ENCODE results near the gene ZGRF1.
"Not testable (repeated sequence)": the region's sequence is repeated elsewhere in the genome, so short reads cannot be mapped to it uniquely, and the experiment has no call there.

ZGRF1 gene

DNA sequence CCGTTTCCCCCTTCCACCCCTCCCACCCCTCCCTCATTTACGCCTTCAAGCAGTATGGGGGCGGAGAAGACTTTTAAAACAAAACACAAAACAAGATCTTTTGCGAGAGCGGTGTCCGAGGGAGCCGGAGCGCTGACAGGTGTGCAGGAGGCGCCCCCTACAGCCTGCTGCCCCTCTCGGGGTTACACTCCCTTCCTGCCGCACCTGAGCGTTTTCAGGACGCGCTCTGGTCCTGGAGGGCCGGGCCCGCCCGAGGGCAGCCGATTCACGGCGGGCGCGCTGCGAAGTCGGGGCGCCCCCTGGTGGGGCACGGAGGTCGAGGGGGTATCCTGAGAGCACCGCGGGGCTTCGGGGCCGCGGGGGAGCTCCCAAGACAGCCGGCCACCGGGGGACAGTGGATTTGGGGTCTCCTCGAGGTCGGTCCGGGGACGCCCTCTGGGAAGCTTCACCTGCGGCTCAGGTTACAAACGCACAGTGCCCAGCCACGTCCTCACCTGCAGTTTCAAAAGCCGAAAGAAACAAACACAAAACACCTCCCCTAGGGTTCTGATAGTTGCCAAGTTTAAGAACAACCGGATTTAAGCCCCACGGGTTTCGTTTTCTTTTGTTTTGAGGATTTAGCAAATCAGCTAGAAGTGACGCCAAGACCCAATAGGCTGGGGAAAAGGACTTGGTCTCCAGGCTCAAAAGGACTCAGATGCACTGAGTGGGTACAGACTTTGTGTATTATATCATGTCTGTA lies 112.8 kb downstream of the ZGRF1 start:
- Histone ChIP-seq H3K4me1 (ENCODE audit: control insufficient read depth in 2 of 2, insufficient read depth in 2 of 2, low read length in 2 of 2) (peaks cover 6 to 9% of the 10 kb centered on the region in 2 donors), H3K4me3 (ENCODE audit: low read length in 2 of 2) (peak overlapping the region; percentile 49 to 61), H3K9me3 (ENCODE audit: control insufficient read depth in 2 of 2, low read length in 2 of 2) (peaks cover 0 to 4% of the 10 kb centered on the region in 2 donors), H3K9ac (ENCODE audit: low read depth in 1 of 2, low read length in 2 of 2) (no peak overlapping the region), H3K27ac (ENCODE audit: low read depth in 2 of 2, low read length in 2 of 2) (no peak overlapping the region), H3K36me3 (ENCODE audit: control insufficient read depth in 2 of 2, insufficient read depth in 2 of 2, low read length in 2 of 2) (no peaks in the 10 kb centered on the region), H3K27me3 (ENCODE audit: control insufficient read depth in 2 of 2, insufficient read depth in 2 of 2, low read length in 2 of 2) (peaks cover 44 to 50% of the 10 kb centered on the region in 2 donors)

DNA sequence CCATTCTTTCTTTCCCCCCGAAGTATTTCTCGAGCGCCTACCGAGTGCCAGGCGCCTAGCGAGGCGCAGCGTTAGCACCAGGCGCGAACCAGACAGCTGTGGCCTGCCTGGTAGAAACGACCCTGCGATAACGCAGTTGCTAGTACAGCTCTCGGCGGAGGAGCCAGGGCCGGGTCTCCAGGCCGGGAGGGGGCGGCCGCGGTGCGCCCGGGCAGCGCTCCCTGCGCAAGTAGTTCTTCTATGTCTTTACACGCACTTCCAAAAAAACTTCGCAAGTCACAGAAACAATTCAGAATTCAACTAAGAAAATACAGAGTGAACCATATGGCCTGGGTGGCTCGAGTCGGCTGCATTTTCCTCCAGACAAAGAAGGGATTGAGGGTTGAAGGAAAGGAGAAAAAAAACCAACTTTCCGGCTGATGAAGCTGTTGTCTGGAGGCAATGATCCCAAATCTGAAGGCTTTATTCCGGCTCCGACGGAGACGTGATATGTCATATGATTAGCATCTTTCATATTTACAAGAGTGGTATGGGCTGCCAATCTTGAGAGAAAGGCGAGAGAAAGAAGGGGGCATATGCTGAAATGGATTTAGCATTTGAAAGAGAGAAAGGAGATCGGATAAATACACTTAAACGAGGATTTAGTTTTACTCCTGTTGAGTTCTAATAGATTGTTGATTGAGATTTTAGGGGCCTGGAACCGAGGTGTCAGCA lies 113.5 kb downstream of the ZGRF1 start:
- Histone ChIP-seq H3K27ac (ENCODE audit: low read depth in 2 of 2, low read length in 2 of 2) (no peak overlapping the region), H3K9me3 (ENCODE audit: control insufficient read depth in 2 of 2, low read length in 2 of 2) (peaks cover 0 to 4% of the 10 kb centered on the region in 2 donors), H3K9ac (ENCODE audit: low read depth in 1 of 2, low read length in 2 of 2) (no peak overlapping the region), H3K4me3 (ENCODE audit: low read length in 2 of 2) (peak overlapping the region; percentile 55 to 61), H3K27me3 (ENCODE audit: control insufficient read depth in 2 of 2, insufficient read depth in 2 of 2, low read length in 2 of 2) (peaks cover 52 to 58% of the 10 kb centered on the region in 2 donors), H3K36me3 (ENCODE audit: control insufficient read depth in 2 of 2, insufficient read depth in 2 of 2, low read length in 2 of 2) (no peaks in the 10 kb centered on the region), H3K4me1 (ENCODE audit: control insufficient read depth in 2 of 2, insufficient read depth in 2 of 2, low read length in 2 of 2) (peaks cover 6 to 9% of the 10 kb centered on the region in 2 donors)

DNA sequence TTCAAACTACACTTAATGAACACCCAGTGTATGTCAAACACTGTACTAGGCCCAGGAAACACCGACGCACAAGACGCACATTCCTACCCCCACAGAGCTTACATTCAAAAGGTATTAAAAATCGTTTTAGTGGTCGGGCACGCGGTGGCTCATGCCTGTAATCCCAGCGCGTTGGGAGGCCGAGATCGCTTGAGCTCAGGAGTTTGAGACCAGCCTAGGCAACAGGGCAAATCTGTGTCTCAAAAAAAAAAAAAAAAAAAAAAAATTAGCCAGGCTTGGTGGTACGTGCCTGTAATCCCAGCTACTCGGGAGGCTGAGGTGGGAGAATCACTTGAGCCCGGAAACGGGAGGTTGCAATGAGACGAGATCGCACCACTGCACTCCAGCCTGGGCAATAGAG lies 114.3 kb downstream of the ZGRF1 start:
- H3K36me3 ChIP-seq (ENCODE audit: control insufficient read depth in 2 of 2, insufficient read depth in 2 of 2, low read length in 2 of 2); H3K4me1 ChIP-seq (ENCODE audit: control insufficient read depth in 2 of 2, insufficient read depth in 2 of 2, low read length in 2 of 2); H3K27ac ChIP-seq (ENCODE audit: low read depth in 2 of 2, low read length in 2 of 2); H3K4me3 ChIP-seq (ENCODE audit: low read length in 2 of 2); H3K9me3 ChIP-seq (ENCODE audit: control insufficient read depth in 2 of 2, low read length in 2 of 2); H3K9ac ChIP-seq (ENCODE audit: low read depth in 1 of 2, low read length in 2 of 2): not testable (repeated sequence)
- peaks cover 58 to 65% of the 10 kb centered on the region in 2 donors for H3K27me3 ChIP-seq (ENCODE audit: control insufficient read depth in 2 of 2, insufficient read depth in 2 of 2, low read length in 2 of 2)

DNA sequence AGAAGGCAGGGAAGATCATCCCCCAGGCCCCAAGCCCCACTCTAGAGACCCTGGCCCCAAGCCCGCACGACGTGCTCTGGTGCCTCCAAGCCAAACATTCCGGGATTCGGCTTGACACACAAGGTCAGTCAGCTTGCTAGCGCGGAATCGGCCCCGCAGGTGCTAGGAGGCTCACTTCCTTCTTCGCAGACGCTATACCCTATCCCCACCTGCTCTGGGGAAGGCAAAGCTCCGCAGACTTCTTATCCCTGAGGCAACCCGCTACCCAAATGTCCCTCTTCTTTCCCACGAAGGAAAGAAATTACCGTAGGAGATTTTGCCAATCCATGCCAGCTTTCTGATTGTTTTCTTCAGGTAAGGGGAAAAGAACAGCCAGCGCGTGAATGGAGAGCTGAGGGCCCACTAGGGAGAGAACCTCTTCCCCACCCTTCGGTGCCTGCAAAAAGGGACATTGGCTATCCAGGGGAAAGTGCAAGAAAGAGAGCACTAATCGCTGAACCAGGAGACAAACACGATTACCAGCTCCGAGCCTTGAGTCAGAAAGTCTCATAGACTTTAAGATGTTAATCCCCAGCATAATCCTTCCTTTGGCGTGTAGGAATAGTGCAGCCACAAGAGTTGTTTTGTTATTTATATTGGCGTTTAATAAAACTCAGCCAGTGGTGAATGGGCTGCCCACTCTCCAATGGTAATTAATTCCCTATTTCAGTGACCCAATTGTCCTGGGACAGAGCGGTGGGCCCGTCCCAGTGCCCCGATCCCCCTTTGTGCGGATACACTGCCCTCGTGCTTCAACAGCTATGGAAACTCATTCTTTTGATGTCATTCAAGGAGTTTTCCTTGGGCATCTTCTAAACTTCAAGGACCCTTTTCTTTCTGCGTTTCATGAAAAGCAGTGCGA lies 115.3 kb downstream of the ZGRF1 start:
- Histone ChIP-seq H3K9ac (ENCODE audit: low read depth in 1 of 2, low read length in 2 of 2) (no peak overlapping the region), H3K9me3 (ENCODE audit: control insufficient read depth in 2 of 2, low read length in 2 of 2) (peaks cover 0 to 4% of the 10 kb centered on the region in 2 donors), H3K27me3 (ENCODE audit: control insufficient read depth in 2 of 2, insufficient read depth in 2 of 2, low read length in 2 of 2) (peaks cover 68 to 76% of the 10 kb centered on the region in 2 donors), H3K27ac (ENCODE audit: low read depth in 2 of 2, low read length in 2 of 2) (no peak overlapping the region), H3K4me1 (ENCODE audit: control insufficient read depth in 2 of 2, insufficient read depth in 2 of 2, low read length in 2 of 2) (peaks cover 13 to 19% of the 10 kb centered on the region in 2 donors), H3K4me3 (ENCODE audit: low read length in 2 of 2) (no peak overlapping the region), H3K36me3 (ENCODE audit: control insufficient read depth in 2 of 2, insufficient read depth in 2 of 2, low read length in 2 of 2) (no peaks in the 10 kb centered on the region)

DNA sequence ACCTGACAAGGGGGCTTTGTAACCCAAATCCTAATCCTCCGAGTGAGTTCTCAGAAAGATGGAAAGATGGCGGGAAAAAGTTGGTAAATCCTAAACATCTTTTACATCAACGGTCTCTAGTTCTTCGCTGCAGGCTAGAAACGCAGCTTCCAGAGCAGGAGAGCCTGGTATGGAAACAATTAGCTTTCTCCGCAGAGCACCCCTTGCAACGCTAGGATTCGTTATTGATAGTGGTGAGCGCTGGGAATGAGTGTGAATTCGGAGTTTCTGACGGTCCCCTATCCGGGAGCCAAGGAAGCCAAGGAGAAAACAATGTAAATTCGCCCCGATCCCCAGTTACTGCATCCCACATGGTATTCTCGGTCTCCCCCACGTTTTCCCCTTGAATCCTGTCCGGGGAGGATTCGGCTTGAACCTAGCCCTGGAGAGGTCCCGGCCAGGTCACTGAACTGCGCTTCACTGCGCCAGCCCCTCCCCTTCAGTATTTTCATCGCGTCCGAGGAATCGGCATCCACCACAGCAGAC lies 116.0 kb downstream of the ZGRF1 start:
- peaks cover 0 to 4% of the 10 kb centered on the region in 2 donors for H3K9me3 ChIP-seq (ENCODE audit: control insufficient read depth in 2 of 2, low read length in 2 of 2)

DNA sequence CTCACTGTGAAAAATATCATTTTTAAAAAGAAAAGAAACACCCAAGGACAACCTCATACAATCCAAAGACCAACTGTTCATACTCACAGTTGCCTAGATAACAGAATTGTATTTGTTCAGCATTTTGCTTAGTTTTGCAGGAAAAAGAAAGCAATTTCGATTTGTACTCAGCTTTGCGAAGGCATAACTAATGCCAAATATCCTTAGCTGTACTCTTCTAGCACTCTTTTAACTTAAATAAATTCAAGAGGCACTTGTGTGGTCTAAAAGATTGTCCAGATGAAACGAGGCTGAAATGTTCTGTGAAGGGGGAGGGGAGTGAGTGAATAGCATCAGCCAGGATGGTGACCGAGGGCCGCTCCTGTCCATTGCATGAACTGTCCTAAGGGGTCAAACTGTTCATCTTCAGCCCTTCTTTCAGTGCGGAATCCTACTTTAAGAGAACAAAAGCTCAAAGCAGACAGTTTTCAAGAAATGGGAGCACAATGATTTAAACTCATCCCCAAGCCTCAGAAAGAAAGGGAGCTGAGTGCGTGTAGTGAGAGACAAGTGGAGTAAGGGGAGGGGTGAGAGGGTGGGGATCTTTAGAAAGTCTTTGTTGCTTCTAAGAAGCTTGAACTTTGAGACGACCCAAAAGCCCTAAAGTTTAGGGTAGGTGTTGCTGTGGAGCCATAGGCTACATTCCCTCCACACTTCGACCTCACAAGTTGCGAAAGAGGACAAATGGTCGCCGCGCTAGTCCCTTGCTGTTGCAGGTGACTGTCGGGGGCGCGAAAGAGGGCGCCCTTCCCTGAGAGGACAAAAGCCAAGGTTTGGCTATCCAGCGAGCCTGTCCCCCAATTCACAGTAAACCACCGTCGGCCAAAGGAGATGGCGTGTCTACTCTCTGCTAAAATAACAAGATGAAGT lies 116.8 kb downstream of the ZGRF1 start:
- Histone ChIP-seq H3K27ac (ENCODE audit: low read depth in 2 of 2, low read length in 2 of 2) (no peak overlapping the region), H3K9ac (ENCODE audit: low read depth in 1 of 2, low read length in 2 of 2) (no peak overlapping the region), H3K4me1 (ENCODE audit: control insufficient read depth in 2 of 2, insufficient read depth in 2 of 2, low read length in 2 of 2) (peaks cover 18 to 25% of the 10 kb centered on the region in 2 donors), H3K4me3 (ENCODE audit: low read length in 2 of 2) (no peak overlapping the region), H3K27me3 (ENCODE audit: control insufficient read depth in 2 of 2, insufficient read depth in 2 of 2, low read length in 2 of 2) (peaks cover 74 to 87% of the 10 kb centered on the region in 2 donors), H3K9me3 (ENCODE audit: control insufficient read depth in 2 of 2, low read length in 2 of 2) (peaks cover 0 to 4% of the 10 kb centered on the region in 2 donors), H3K36me3 (ENCODE audit: control insufficient read depth in 2 of 2, insufficient read depth in 2 of 2, low read length in 2 of 2) (no peaks in the 10 kb centered on the region)

More for the DNA sequence above, 116.0 kb downstream of the ZGRF1 start:
- no peak overlapping the region for H3K27ac ChIP-seq (ENCODE audit: low read depth in 2 of 2, low read length in 2 of 2)
- H3K4me3 ChIP-seq (ENCODE audit: low read length in 2 of 2) = no peak overlapping the region
- no peak overlapping the region for H3K9ac ChIP-seq (ENCODE audit: low read depth in 1 of 2, low read length in 2 of 2)
- no peaks in the 10 kb centered on the region for H3K36me3 ChIP-seq (ENCODE audit: control insufficient read depth in 2 of 2, insufficient read depth in 2 of 2, low read length in 2 of 2)
- H3K27me3 ChIP-seq (ENCODE audit: control insufficient read depth in 2 of 2, insufficient read depth in 2 of 2, low read length in 2 of 2) = peaks cover 70 to 81% of the 10 kb centered on the region in 2 donors
- H3K4me1 ChIP-seq (ENCODE audit: control insufficient read depth in 2 of 2, insufficient read depth in 2 of 2, low read length in 2 of 2) = peaks cover 14 to 23% of the 10 kb centered on the region in 2 donors

DNA sequence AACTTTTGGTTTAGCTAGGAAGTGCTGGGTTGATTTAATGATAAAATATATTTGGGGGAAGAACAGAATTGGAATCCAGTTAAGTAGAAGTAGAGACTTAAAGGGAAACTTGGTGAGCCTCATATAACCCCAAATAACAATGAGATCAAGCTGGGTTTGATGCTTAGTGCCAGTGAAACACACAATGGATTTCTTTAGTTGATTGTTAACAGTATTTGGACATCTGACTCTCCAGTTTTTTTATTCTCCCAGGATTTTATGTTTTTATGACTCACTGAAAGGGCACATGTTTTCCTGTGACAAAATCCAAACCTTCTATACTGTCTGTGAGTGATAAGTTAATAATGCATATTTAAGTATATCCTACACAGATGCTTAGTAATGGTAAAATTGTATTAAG lies 118.0 kb downstream of the ZGRF1 start:
- Histone ChIP-seq H3K4me1 (ENCODE audit: control insufficient read depth in 2 of 2, insufficient read depth in 2 of 2, low read length in 2 of 2) (peaks cover 18 to 27% of the 10 kb centered on the region in 2 donors), H3K36me3 (ENCODE audit: control insufficient read depth in 2 of 2, insufficient read depth in 2 of 2, low read length in 2 of 2) (no peaks in the 10 kb centered on the region), H3K9me3 (ENCODE audit: control insufficient read depth in 2 of 2, low read length in 2 of 2) (peaks cover 0 to 4% of the 10 kb centered on the region in 2 donors), H3K9ac (ENCODE audit: low read depth in 1 of 2, low read length in 2 of 2) (no peak overlapping the region), H3K27ac (ENCODE audit: low read depth in 2 of 2, low read length in 2 of 2) (no peak overlapping the region), H3K27me3 (ENCODE audit: control insufficient read depth in 2 of 2, insufficient read depth in 2 of 2, low read length in 2 of 2) (peaks cover 82 to 91% of the 10 kb centered on the region in 2 donors), H3K4me3 (ENCODE audit: low read length in 2 of 2) (no peak overlapping the region)

DNA sequence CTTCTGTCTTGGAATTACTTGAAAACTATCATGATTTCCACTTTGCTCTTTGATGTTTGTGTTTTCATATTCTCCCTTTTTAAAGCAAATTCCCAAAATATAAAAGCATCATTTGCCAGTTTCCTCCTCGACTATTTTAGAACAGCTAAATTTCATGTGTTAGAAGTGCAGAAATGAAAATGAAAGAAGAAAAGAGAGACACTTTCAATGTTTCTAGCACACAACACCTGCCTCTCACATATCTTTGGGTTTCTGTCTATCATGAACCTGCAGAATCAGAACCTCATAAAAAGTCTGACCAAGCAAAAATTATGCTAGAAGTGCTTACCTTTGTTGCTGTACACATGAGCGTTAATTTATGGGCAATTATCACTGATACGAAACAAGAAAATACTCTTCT lies 118.8 kb downstream of the ZGRF1 start:
- Histone ChIP-seq H3K4me1 (ENCODE audit: control insufficient read depth in 2 of 2, insufficient read depth in 2 of 2, low read length in 2 of 2) (peaks cover 14 to 26% of the 10 kb centered on the region in 2 donors), H3K4me3 (ENCODE audit: low read length in 2 of 2) (no peak overlapping the region), H3K9ac (ENCODE audit: low read depth in 1 of 2, low read length in 2 of 2) (no peak overlapping the region), H3K36me3 (ENCODE audit: control insufficient read depth in 2 of 2, insufficient read depth in 2 of 2, low read length in 2 of 2) (no peaks in the 10 kb centered on the region), H3K27me3 (ENCODE audit: control insufficient read depth in 2 of 2, insufficient read depth in 2 of 2, low read length in 2 of 2) (peaks cover 77 to 89% of the 10 kb centered on the region in 2 donors), H3K27ac (ENCODE audit: low read depth in 2 of 2, low read length in 2 of 2) (no peak overlapping the region), H3K9me3 (ENCODE audit: control insufficient read depth in 2 of 2, low read length in 2 of 2) (peaks cover 0 to 4% of the 10 kb centered on the region in 2 donors)

DNA sequence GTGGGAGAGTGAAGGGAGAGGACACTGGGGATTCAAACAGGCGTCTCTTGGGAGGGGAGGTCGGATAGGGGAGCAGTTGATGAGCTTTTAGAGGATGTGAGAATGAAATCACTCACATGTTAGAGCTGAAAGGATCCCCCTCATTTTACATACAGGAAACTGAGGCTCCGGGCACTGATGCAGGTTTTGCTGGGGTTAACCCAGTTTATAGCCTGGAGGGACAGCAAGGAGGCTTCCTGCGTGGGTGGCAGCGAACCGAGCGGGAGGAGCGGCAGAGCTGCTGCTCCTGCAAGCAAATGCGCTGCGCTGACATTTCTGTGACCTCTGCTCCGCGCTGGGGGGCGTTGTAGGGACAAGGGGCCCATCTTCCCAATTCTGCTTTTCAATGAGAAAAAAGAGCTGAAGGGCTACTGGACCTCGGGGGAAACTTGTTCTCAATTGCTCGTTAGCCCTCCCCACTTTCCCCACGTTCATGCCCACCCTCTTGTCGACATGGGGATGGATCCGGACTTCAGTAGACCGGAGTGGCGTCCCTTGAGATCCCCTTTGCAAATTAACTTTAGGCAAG lies 119.6 kb downstream of the ZGRF1 start:
- no peak overlapping the region for H3K27ac ChIP-seq (ENCODE audit: low read depth in 2 of 2, low read length in 2 of 2)
- H3K9me3 ChIP-seq (ENCODE audit: control insufficient read depth in 2 of 2, low read length in 2 of 2) = peaks cover 0 to 4% of the 10 kb centered on the region in 2 donors
- peaks cover 76 to 89% of the 10 kb centered on the region in 2 donors for H3K27me3 ChIP-seq (ENCODE audit: control insufficient read depth in 2 of 2, insufficient read depth in 2 of 2, low read length in 2 of 2)
- H3K4me3 ChIP-seq (ENCODE audit: low read length in 2 of 2) = peak overlapping the region in 1 of 2 donors; percentile 20
- H3K9ac ChIP-seq (ENCODE audit: low read depth in 1 of 2, low read length in 2 of 2) = no peak overlapping the region
- no peaks in the 10 kb centered on the region for H3K36me3 ChIP-seq (ENCODE audit: control insufficient read depth in 2 of 2, insufficient read depth in 2 of 2, low read length in 2 of 2)
- H3K4me1 ChIP-seq (ENCODE audit: control insufficient read depth in 2 of 2, insufficient read depth in 2 of 2, low read length in 2 of 2) = peaks cover 12 to 26% of the 10 kb centered on the region in 2 donors

All from mucosa of rectum (tissue), 2 donors.